Right renal pelvis (tissue), 4 donors: ENCODE data around the gene CRAMP1. TPM values are rescaled to one million over a fixed set of nuclear protein-coding genes. Genes with fewer than 3 reads are reported as not detected.

Experiments used
- DNase-seq, 4 donors: peaks; one replicate each; pipeline ENCODE4 v3.0.0-alpha.2; 2013; ENCODE audit warnings: low read depth in 4 of 4, low spot score in 3 of 4, missing footprints in 1 of 4
- polyA plus RNA-seq, 4 donors: library from polyadenylated mRNA; unstranded; fragments of 120-200 nt; gene quantifications; one replicate each; pipeline ENCODE4 v1.2.1, GENCODE V29; 2013; ENCODE audit not compliant: insufficient read length in 4 of 4

Gene CRAMP1
- polyA plus RNA-seq, 4 donors = 16.8 to 21.2 (median 19.0) TPM

DNA sequence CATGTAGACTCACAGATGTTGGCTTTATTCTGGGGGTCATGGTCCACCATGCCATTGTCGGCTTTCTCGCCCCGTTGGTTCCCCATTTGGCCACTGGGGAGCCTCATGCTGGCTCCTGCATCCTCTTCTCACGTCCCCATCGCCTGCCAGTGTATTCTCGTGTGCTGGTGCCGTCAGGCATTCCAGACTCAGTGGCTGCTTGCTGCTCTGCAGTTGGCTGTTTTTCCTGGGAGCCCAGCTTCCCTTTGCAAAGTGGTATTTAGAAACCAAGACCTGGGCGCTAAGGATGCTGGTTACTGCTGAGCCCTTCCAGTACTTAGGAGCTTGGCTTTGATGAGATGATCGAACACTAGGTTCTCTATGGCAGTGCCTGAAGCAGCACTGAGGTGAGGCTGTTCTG lies 19.1 kb downstream of the CRAMP1 start:
- no peak for DNase-seq

DNA sequence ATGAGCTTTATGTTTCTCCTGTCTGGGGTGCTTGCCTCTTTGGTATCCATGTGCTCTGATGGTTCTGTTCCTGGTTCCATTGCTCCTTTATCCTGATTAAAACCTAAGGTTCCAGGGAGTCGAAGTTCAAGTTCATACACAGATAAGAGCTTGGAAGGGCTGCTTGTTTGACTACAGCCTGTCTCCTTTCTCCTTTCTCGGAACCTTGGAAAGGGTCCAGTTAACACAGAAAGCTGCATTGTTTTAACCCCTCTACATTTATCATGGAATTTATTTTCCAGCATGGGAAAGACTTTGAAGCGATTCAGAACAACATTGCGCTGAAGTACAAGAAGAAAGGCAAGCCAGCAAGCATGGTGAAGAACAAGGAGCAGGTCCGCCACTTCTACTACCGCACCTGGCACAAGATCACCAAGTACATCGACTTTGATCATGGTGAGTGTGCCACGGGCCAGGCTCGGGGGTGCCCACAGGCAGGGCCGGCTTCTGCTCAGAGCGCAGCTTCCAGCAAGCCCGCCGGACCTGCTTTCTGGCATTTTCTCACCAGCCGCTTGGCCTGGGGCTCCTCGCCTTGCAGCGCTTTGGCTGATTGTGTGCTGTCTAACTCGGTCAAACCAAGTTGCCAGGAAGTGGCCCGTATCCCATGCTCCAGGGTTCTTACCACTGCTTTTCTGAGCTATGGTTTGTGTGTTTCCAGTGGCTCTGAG lies 19.9 kb downstream of the CRAMP1 start:
- no peak for DNase-seq

- no peak for DNase-seq
These were observed 20.4 kb downstream of the CRAMP1 start for GRCh38 chr16:1632638-1632970.

DNA sequence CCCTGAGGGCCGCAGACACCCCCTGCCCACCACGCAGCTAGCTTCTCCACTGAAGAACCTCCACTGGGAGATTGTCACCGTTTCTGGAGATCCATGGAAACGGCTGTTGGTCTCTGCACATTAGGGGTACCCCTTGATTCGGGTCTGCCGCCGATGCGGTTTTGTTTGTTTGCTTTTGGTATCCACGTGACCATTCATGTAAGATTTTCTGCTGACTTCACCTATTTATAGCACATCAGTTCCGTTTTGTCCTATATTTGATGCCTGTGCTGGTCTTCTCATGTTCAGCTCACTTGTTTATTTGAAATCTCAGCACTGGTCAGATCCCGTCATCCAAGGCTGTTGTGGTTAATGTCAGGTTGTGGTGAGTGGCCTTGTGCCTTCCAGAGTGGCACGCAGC lies 21.1 kb downstream of the CRAMP1 start:
- DNase-seq = no peak

GRCh38 chr16:1634541-1634940 lies 22.4 kb downstream of the CRAMP1 start:
- no peak for DNase-seq

DNA sequence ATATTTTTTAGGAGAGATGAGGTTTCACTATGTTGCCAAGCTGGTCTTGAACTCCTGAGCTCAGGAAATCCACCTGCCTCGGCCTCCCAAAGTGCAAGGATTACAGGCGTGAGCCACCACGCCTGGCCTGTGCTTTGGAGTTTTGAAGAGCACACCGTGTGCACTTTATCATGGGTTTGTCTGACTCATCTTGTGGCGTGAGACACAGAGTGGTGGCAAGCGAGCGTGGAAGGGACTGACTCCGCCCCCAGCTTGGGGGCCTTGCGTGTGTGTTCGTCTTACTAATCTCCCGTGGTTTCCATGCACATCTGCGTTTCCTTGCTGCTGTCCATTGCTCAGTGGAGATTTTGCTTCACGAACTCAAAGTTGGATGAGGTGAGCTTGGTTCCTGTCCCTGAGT lies 22.9 kb downstream of the CRAMP1 start:
- no peak for DNase-seq

- DNase-seq = no peak
These were observed 25.4 kb downstream of the CRAMP1 start for GRCh38 chr16:1637526-1637925.

DNA sequence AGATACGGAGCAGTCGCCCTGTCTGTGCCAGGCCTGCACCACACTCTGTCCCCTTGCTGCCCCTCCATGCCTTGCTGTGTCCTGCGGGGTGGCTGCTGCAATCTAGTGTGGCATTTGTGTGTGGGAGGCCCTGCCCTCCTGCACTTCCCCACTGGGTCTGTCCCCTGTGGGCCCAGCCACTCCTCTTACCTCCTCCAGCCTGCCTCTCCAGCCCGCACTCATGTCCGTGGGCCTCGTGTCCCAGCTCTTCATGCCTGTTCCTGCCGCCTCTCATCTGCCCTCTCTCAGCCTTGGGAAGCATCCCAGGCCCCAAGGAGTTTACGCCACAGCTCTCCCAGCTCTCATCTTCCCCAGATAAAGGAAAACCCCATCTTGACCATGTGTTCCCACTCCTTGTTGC lies 26.6 kb downstream of the CRAMP1 start:
- no peak for DNase-seq

- DNase-seq = no peak
These were observed 27.1 kb downstream of the CRAMP1 start for GRCh38 chr16:1639282-1639681.

DNA sequence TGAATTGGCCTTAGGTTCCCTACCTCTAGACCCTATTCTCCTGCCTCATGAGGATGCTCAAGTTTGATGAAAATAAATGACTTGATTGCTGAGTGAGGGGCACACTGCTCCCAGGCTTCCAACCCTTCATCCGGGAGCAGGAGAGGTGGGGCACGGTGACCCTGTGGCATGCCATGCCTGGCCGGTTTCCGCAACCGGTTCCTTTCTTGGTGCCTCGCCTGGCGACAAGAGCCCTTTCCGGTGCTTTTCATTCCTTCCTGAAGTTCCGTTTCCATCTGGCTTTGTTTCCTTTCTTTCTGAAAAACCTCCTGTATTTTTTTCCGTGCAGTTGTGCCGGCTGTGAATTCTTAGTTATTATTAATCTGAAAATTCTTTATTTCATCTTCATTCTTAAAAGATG lies 27.7 kb downstream of the CRAMP1 start:
- DNase-seq = no peak

DNA sequence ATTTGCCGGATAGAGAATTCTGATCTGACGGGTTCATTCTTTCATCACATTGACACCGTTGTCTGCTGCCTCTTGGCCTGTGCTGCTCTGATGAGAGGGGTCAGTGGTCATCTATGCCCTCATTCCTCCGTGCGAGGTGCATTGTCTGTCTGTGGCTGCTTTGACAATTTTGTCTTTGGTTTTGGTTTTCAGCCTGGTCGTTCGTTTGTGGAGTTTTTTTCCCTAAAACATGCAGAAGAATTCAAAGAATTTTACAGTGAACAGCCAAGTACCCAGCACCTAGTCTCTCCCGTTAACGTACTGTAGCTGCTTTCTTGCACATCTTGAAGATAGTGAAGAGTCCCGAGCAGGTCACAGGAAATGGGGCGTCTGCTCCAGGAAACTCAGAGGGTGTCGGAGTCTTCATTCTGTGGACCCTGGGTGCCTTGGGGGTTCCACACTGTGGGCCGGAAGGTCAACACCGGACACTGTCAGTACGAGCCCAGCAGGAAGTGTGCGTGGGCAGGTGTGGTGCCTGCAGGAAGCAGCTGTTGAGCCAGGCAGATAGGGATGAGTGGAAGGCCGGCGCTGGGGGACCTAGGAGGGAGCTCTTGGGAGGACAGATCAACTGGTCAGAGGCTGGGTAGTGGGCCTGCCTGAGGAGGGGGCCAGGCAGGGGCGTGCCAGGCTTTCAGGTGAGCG lies 28.2 kb downstream of the CRAMP1 start:
- DNase-seq = no peak

DNA sequence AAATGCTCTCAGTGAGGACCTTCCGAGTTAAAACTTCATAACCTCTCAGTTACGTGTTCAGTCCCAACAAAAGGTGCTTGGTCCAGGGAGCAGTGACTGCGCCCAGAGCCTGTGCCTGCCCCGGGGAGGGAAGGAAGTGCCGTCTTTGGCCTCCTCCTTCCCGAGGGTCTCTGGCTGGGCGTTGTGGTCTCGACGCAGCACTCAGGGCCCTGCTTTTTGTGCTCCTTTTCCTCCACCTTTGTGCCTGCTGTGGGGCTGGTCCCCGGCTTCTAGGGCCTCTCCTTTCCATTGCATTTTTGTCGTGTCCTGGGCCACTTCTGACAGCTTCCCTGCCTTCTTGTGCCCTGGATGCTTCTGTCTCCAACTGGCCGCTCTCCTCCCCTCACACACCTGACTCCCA lies 29.1 kb downstream of the CRAMP1 start:
- no peak for DNase-seq

DNA sequence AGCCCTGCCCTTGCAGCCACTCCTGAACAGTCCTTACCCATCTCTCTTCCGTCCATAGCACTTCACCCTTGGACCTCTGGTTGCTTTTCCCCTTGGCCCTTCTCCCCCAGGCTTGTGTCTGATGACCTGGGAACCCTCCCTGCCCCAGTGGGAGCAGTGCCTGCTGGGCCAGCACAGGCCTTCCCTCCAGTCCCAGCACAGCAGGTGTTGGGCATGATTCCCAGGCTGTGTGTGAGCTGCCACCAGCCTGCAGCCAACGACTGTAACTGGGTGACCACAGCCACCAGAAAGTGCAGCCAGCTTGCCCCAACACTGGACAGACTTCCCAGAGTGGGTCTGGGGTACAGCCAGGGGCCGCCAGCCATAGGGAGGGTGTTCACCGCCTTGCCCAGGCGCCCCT lies 30.0 kb downstream of the CRAMP1 start:
- DNase-seq = no peak

- DNase-seq = no peak
These were observed 30.6 kb downstream of the CRAMP1 start for GRCh38 chr16:1642753-1643152.

DNA sequence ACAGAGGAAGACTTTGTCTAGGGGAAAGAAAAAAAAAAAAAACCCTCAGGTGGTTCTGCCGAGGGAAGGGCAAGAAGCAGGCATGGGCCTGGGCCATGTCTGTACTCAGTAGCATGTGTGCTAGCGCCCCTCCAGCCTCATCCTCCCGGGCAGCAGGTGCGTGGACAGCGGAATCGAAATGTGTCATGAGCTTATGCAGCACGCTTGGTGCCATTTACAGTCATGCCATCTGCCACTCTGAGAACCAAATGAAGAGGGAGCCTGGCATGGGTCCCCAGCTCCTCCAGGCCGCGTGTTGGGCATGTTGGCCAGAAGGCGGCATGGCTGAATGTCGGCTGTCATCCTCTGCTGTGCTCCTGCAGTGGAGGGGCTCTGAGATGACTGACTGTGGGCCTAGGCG lies 31.4 kb downstream of the CRAMP1 start:
- no peak for DNase-seq

DNA sequence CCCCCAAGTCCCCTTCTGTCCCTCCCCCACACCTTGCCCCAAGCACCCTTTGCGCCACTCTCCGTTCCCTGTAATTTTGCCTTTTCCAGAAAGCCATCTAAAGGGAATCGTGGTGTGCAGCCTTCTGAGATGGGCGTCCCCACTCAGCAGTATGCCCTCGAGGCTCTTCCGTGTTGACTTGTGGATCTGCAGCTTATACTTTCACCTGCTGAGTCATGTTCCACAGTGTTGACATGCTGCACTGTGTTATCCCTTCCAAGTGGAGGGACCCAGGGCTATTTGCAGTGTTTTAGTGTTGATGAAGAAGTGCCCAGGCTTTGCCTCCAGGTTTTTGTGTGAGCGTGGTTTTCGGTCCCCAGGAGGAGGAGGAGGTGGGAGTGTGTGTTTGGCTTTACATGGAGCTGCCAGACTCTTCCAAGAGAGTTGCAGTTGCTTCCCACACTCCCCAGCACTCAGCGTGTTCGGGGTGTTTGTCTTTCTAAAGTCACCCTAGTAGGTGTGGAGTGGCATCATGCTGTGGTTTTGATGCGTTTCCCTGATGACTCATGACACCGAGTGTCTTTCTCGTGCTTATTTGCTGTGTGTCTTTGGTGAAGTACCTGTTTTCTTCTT lies 33.9 kb downstream of the CRAMP1 start:
- DNase-seq = no peak

DNA sequence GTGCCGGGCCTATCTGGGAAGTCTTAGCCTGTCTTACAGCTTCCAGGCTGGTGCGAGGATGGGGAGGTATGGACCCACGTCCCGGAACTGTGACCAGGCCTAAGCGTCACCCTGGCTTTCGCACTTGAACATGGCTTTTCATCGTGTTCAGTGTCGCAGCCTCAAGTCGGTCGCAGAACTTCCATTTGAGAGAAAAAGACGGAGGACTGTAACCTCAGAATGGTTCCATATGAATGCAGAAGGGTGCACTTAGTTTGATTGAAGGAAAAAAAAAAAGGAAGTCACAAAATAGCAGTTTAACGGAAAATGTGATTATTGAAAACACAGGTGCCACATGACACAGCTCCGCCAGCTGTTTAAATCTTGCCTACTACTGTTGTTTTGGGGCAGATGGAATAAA lies 35.7 kb downstream of the CRAMP1 start:
- DNase-seq = no peak

- no peak for DNase-seq
These were observed 38.0 kb downstream of the CRAMP1 start for GRCh38 chr16:1650131-1650530.

DNA sequence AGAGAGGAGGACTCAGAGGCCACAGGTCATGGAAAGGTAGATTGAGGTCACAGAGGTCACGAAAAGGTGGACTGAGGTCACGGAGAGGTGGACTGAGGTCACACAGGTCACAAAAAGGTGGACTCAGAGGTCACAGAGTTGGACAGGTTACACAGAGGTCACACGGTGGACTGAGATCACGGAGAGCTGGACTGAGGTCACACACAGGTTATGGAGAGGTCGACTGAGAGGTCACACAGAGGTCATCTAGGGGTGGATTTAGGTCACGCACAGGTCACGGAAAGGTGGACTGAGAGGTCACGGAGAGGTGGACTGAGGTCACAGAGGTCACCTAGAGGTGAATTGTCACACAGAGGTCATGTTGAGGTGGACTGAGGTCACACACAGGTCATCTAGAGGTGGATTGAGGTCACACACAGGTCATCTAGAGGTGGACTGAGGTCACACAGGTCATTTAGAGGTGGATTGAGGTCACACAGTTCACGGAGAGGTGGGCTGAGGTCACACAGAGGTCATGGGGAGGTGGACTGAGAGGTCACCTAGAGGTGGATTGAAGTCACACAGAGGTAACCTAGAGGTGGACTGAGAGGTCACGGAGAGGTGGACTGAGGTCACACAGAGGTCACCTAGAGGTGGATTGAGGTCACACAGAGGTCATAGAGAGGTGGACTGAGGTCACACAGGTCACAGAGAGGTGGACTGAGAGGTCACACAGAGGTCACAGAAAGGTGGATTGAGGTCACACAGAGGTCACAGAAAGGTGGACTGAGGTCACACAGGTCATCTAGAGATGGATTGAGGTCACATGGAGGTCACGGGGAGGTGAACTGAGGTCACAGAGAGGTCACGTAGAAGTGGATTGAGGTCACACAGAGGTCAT lies 39.2 kb downstream of the CRAMP1 start:
- DNase-seq = peak in 2 of 4 donors; percentile 10 to 18

- no peak for DNase-seq
These were observed 39.8 kb downstream of the CRAMP1 start for GRCh38 chr16:1651974-1652312.

DNA sequence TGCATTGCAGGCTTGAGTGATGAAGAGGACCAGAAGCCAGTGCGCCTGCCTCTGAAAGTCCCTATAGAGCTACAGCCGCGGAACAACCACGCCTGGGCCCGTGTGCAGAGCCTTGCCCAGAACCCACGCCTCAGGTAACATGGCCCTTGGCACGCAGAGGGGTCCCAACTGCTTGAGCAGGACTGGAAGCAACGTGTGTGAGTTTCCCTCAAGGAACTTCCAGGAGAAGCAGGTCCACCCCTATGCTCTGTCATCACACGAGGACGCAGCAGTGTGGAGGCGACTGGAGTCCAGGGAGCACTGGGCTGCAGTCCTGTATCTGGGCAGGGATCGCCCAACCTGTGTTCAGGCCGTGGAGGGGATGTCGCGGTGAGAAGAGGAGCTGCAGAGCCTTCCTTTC lies 40.9 kb downstream of the CRAMP1 start:
- no peak for DNase-seq
